Panc1 (cell line): ENCODE data around the gene RLN3. TPM values are rescaled to one million over a fixed set of nuclear protein-coding genes. Genes with fewer than 3 reads are reported as not detected.

Experiments used
- total RNA-seq: library from RNA; stranded (reverse); gene quantifications from one replicate; pipeline ENCODE4 v1.2.1, GENCODE V29; 2021; ENCODE audit not compliant: unreplicated experiment

RLN3 gene
- total RNA-seq, 1 experiment from 2014 or later: not detected

Other genes starting within 250 kb of the RLN3 start
- gene ZSWIM4, start 232.7 kb upstream of the RLN3 start, total RNA-seq: 8.7 TPM
- 0.33 TPM for gene NANOS3, start 151.0 kb upstream of the RLN3 start, total RNA-seq
- gene BRME1, start 122.0 kb upstream of the RLN3 start, total RNA-seq: 6.5 TPM
- 28.0 TPM for gene CC2D1A, start 121.9 kb upstream of the RLN3 start, total RNA-seq
- gene PODNL1, start 89.7 kb upstream of the RLN3 start, total RNA-seq: 1.4 TPM
- 38.8 TPM for gene DCAF15, start 75.6 kb upstream of the RLN3 start, total RNA-seq
- 15.2 TPM for gene RFX1, start 21.8 kb upstream of the RLN3 start, total RNA-seq
- 10.2 TPM for gene IL27RA, start 3.6 kb downstream of the RLN3 start, total RNA-seq
- gene PALM3, start 33.9 kb downstream of the RLN3 start, total RNA-seq: 0.54 TPM
- 1.5 TPM for gene MISP3, start 44.6 kb downstream of the RLN3 start, total RNA-seq
- 0.28 TPM for gene C19orf67, start 57.6 kb downstream of the RLN3 start, total RNA-seq
- 82.0 TPM for gene SAMD1, start 62.6 kb downstream of the RLN3 start, total RNA-seq
- gene PRKACA, start 89.6 kb downstream of the RLN3 start, total RNA-seq: 70.8 TPM
- gene ASF1B, start 108.4 kb downstream of the RLN3 start, total RNA-seq: 35.4 TPM
- 37.7 TPM for gene ADGRL1, start 178.0 kb downstream of the RLN3 start, total RNA-seq